ENCODE data around the gene MRPL27.

- TF ChIP-seq GATA2 (IDR thresholded peaks at IDR 0.05; ENCODE audit: low read depth, low read length) (no peak), GATA3 (IDR thresholded peaks at IDR 0.05; ENCODE audit: low read depth, low read length) (no peak)
Observed at GRCh38 chr17:50361561-50362480, 11.2 kb downstream of the MRPL27 start.
